BLaER1 (cell line): ENCODE measurements around the gene SUSD1.

Source experiments
- H3K27ac ChIP-seq: shearing (Covaris generic); formaldehyde crosslinking; 2 replicates; pipeline ENCODE4 v1.8.1; 2022
- H3K27me3 ChIP-seq: shearing (Covaris generic); formaldehyde crosslinking; 2 replicates; pipeline ENCODE4 v1.8.1; 2022
- H3K36me3 ChIP-seq: shearing (Covaris generic); formaldehyde crosslinking; 2 replicates; pipeline ENCODE4 v1.8.1; 2022
- H3K4me1 ChIP-seq: shearing (Covaris generic); formaldehyde crosslinking; 2 replicates; pipeline ENCODE4 v1.8.1; 2022
- H3K4me2 ChIP-seq: shearing (Covaris generic); formaldehyde crosslinking; 2 replicates; pipeline ENCODE4 v1.8.1; 2022
- H3K4me3 ChIP-seq: shearing (Covaris generic); formaldehyde crosslinking; 2 replicates; pipeline ENCODE4 v1.8.1; 2022
- H3K9ac ChIP-seq: shearing (Covaris generic); formaldehyde crosslinking; 2 replicates; pipeline ENCODE4 v1.8.1; 2022
- H3K9me3 ChIP-seq: shearing (Covaris generic); formaldehyde crosslinking; 2 replicates; pipeline ENCODE4 v1.8.1; 2022
- H4K20me1 ChIP-seq: shearing (Covaris generic); formaldehyde crosslinking; 2 replicates; pipeline ENCODE4 v1.8.1; 2022
- Cebpa-rat ChIP-seq: shearing (Covaris generic); IDR thresholded peaks from 2 replicates; pipeline ENCODE4 v1.8.1; 2022

SUSD1 gene

GRCh38 chr9:112120439-112120925 lies 54.6 kb downstream of the SUSD1 start:
- Histone ChIP-seq H3K9me3 (no peaks in the 10 kb centered on the region), H3K4me3 (no peak overlapping the region), H3K9ac (no peak overlapping the region), H3K4me2 (no peak overlapping the region), H4K20me1 (no peaks in the 10 kb centered on the region), H3K27me3 (no peaks in the 10 kb centered on the region), H3K27ac (no peak overlapping the region), H3K4me1 (peaks cover 11% of the 10 kb centered on the region), H3K36me3 (peaks cover 53% of the 10 kb centered on the region)
- TF ChIP-seq Cebpa-rat: no peak

- no peak overlapping the region for H3K27ac ChIP-seq
Measured at GRCh38 chr9:112120030-112120341, 55.1 kb downstream of the SUSD1 start.

GRCh38 chr9:112119225-112120029 lies 55.7 kb downstream of the SUSD1 start:
- no peak for TF ChIP-seq Cebpa-rat
- no peak overlapping the region for H3K9ac ChIP-seq
- no peaks in the 10 kb centered on the region for H3K9me3 ChIP-seq
- no peak overlapping the region for H3K4me3 ChIP-seq
- no peaks in the 10 kb centered on the region for H3K27me3 ChIP-seq
- H4K20me1 ChIP-seq: no peaks in the 10 kb centered on the region
- no peak overlapping the region for H3K4me2 ChIP-seq
- peaks cover 53% of the 10 kb centered on the region for H3K36me3 ChIP-seq
- peaks cover 11% of the 10 kb centered on the region for H3K4me1 ChIP-seq
- H3K27ac ChIP-seq: no peak overlapping the region

More at GRCh38 chr9:112120030-112120341, 55.1 kb downstream of the SUSD1 start:
- Histone ChIP-seq H3K36me3 (peaks cover 53% of the 10 kb centered on the region), H3K27me3 (no peaks in the 10 kb centered on the region), H3K9ac (no peak overlapping the region), H4K20me1 (no peaks in the 10 kb centered on the region), H3K4me1 (peaks cover 11% of the 10 kb centered on the region), H3K4me3 (no peak overlapping the region), H3K9me3 (no peaks in the 10 kb centered on the region), H3K4me2 (no peak overlapping the region)
- TF ChIP-seq Cebpa-rat: no peak

- Histone ChIP-seq H3K27ac (no peak overlapping the region), H3K4me1 (peaks cover 12% of the 10 kb centered on the region), H3K36me3 (peaks cover 40% of the 10 kb centered on the region), H3K9ac (no peak overlapping the region), H4K20me1 (no peaks in the 10 kb centered on the region), H3K4me3 (no peak overlapping the region), H3K27me3 (no peaks in the 10 kb centered on the region), H3K9me3 (no peaks in the 10 kb centered on the region), H3K4me2 (no peak overlapping the region)
- no peak for TF ChIP-seq Cebpa-rat
Measured at GRCh38 chr9:112118009-112118408, 57.1 kb downstream of the SUSD1 start.

- Histone ChIP-seq H3K9ac (no peak overlapping the region), H3K4me1 (peaks cover 15% of the 10 kb centered on the region), H4K20me1 (no peaks in the 10 kb centered on the region), H3K27me3 (no peaks in the 10 kb centered on the region), H3K36me3 (peaks cover 30% of the 10 kb centered on the region), H3K4me2 (no peak overlapping the region), H3K4me3 (no peak overlapping the region), H3K9me3 (no peaks in the 10 kb centered on the region), H3K27ac (no peak overlapping the region)
- no peak for TF ChIP-seq Cebpa-rat
Measured at GRCh38 chr9:112115970-112116753, 58.9 kb downstream of the SUSD1 start.

- no peak overlapping the region for H3K9ac ChIP-seq
- H3K4me3 ChIP-seq: no peak overlapping the region
- H3K4me2 ChIP-seq: no peak overlapping the region
- no peak overlapping the region for H3K27ac ChIP-seq
- peaks cover 33% of the 10 kb centered on the region for H3K36me3 ChIP-seq
- H4K20me1 ChIP-seq: no peaks in the 10 kb centered on the region
- TF ChIP-seq Cebpa-rat: no peak
- peaks cover 15% of the 10 kb centered on the region for H3K4me1 ChIP-seq
- H3K27me3 ChIP-seq: no peaks in the 10 kb centered on the region
- H3K9me3 ChIP-seq: no peaks in the 10 kb centered on the region
Measured at GRCh38 chr9:112115109-112115508, 60.0 kb downstream of the SUSD1 start.

GRCh38 chr9:112112941-112113681 lies 62.0 kb downstream of the SUSD1 start:
- Histone ChIP-seq H4K20me1 (no peaks in the 10 kb centered on the region), H3K36me3 (peaks cover 30% of the 10 kb centered on the region), H3K27ac (no peak overlapping the region), H3K4me2 (peak overlapping the region; percentile 43), H3K9ac (no peak overlapping the region), H3K27me3 (no peaks in the 10 kb centered on the region), H3K9me3 (no peaks in the 10 kb centered on the region), H3K4me3 (no peak overlapping the region), H3K4me1 (peaks cover 15% of the 10 kb centered on the region)
- TF ChIP-seq Cebpa-rat: no peak

- peaks cover 30% of the 10 kb centered on the region for H3K36me3 ChIP-seq
- H3K4me1 ChIP-seq: peaks cover 15% of the 10 kb centered on the region
- H3K4me3 ChIP-seq: no peak overlapping the region
- H4K20me1 ChIP-seq: no peaks in the 10 kb centered on the region
- H3K9me3 ChIP-seq: no peaks in the 10 kb centered on the region
- TF ChIP-seq Cebpa-rat: no peak
- H3K27me3 ChIP-seq: no peaks in the 10 kb centered on the region
- H3K9ac ChIP-seq: no peak overlapping the region
- no peak overlapping the region for H3K27ac ChIP-seq
- H3K4me2 ChIP-seq: peak overlapping the region; percentile 43
Measured at GRCh38 chr9:112112519-112112918, 62.6 kb downstream of the SUSD1 start.

- Histone ChIP-seq H3K9ac (no peak overlapping the region), H3K4me2 (no peak overlapping the region; the same call in 1 of the 2 replicates), H4K20me1 (no peaks in the 10 kb centered on the region), H3K9me3 (no peaks in the 10 kb centered on the region), H3K27ac (no peak overlapping the region), H3K4me3 (no peak overlapping the region), H3K36me3 (peaks cover 28% of the 10 kb centered on the region), H3K27me3 (no peaks in the 10 kb centered on the region), H3K4me1 (peaks cover 15% of the 10 kb centered on the region)
- no peak for TF ChIP-seq Cebpa-rat
Measured at GRCh38 chr9:112111461-112111860, 63.6 kb downstream of the SUSD1 start.

- H3K27me3 ChIP-seq: no peaks in the 10 kb centered on the region
- no peaks in the 10 kb centered on the region for H4K20me1 ChIP-seq
- no peak overlapping the region for H3K9ac ChIP-seq
- peaks cover 16% of the 10 kb centered on the region for H3K4me1 ChIP-seq
- H3K4me2 ChIP-seq: no peak overlapping the region
- H3K36me3 ChIP-seq: peaks cover 28% of the 10 kb centered on the region
- H3K9me3 ChIP-seq: no peaks in the 10 kb centered on the region
- H3K27ac ChIP-seq: no peak overlapping the region
- no peak for TF ChIP-seq Cebpa-rat
- H3K4me3 ChIP-seq: no peak overlapping the region
Measured at GRCh38 chr9:112110777-112111113, 64.4 kb downstream of the SUSD1 start.
